Measurements from ENCODE around the gene XYLT2. TPM values are rescaled to one million over a fixed set of nuclear protein-coding genes. Genes with fewer than 3 reads are reported as not detected.
"Not testable (repeated sequence)": the region's sequence is repeated elsewhere in the genome, so short reads cannot be mapped to it uniquely, and the experiment has no call there.

XYLT2 gene
- total RNA-seq, 1 donor from 2014 or later, result 51.3 TPM

DNA sequence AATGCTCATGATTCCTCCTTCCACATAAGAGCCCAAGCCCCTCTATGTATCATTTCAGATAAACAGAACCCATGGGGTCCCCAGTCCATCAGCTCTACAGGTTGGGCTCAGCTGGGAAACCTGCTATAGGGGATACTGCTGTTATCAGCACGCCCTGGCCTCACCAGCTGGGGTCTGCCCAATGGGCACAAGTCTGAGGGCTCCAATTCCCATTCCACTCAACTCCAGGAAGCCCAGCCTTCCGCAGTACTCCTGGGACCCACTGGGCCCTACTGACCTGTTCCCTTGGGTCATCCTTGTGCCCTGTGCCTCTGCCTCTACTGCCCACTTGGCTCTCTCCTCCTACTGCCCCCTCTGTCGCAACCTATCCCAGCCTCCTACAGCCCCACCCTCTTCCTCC is 16.2 kb upstream of the XYLT2 start:
- no peaks in the 10 kb centered on the region for H3K27me3 ChIP-seq
- no peaks in the 10 kb centered on the region for H3K4me1 ChIP-seq
- no peaks in the 10 kb centered on the region for H3K9me3 ChIP-seq
- H3K36me3 ChIP-seq, result no peaks in the 10 kb centered on the region
- H3K27ac ChIP-seq, result no peak overlapping the region
- TF ChIP-seq, protein P1, sequence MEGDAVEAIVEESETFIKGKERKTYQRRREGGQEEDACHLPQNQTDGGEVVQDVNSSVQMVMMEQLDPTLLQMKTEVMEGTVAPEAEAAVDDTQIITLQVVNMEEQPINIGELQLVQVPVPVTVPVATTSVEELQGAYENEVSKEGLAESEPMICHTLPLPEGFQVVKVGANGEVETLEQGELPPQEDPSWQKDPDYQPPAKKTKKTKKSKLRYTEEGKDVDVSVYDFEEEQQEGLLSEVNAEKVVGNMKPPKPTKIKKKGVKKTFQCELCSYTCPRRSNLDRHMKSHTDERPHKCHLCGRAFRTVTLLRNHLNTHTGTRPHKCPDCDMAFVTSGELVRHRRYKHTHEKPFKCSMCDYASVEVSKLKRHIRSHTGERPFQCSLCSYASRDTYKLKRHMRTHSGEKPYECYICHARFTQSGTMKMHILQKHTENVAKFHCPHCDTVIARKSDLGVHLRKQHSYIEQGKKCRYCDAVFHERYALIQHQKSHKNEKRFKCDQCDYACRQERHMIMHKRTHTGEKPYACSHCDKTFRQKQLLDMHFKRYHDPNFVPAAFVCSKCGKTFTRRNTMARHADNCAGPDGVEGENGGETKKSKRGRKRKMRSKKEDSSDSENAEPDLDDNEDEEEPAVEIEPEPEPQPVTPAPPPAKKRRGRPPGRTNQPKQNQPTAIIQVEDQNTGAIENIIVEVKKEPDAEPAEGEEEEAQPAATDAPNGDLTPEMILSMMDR (IDR thresholded peaks at IDR 0.05), result no peak
- DNase-seq (ENCODE audit: low spot score in 2 of 2), result no peak
- intact Hi-C loops (cut with DNase I), result no loop called here
- no peak overlapping the region for H3K4me3 ChIP-seq

GRCh38 chr17:50330151-50330775 is 15.7 kb upstream of the XYLT2 start:
- Histone ChIP-seq H3K36me3 (no peaks in the 10 kb centered on the region), H3K27ac (no peak overlapping the region), H3K27me3 (no peaks in the 10 kb centered on the region), H3K4me1 (no peaks in the 10 kb centered on the region), H3K4me3 (no peak overlapping the region), H3K9me3 (no peaks in the 10 kb centered on the region)
- DNase-seq (ENCODE audit: low spot score in 2 of 2), result no peak
- intact Hi-C loops (cut with DNase I), result no loop called here
- TF ChIP-seq, protein P1 (IDR thresholded peaks at IDR 0.05), result no peak

- H3K36me3 ChIP-seq, result no peaks in the 10 kb centered on the region
- intact Hi-C loops (cut with DNase I), result no loop called here
- no peak overlapping the region for H3K4me3 ChIP-seq
- no peaks in the 10 kb centered on the region for H3K4me1 ChIP-seq
- no peak overlapping the region for H3K27ac ChIP-seq
- H3K27me3 ChIP-seq, result no peaks in the 10 kb centered on the region
- no peak for DNase-seq (ENCODE audit: low spot score in 2 of 2)
- H3K9me3 ChIP-seq, result no peaks in the 10 kb centered on the region
- TF ChIP-seq, protein P1 (IDR thresholded peaks at IDR 0.05), result no peak
Observed at GRCh38 chr17:50331085-50331791, 14.7 kb upstream of the XYLT2 start.

DNA sequence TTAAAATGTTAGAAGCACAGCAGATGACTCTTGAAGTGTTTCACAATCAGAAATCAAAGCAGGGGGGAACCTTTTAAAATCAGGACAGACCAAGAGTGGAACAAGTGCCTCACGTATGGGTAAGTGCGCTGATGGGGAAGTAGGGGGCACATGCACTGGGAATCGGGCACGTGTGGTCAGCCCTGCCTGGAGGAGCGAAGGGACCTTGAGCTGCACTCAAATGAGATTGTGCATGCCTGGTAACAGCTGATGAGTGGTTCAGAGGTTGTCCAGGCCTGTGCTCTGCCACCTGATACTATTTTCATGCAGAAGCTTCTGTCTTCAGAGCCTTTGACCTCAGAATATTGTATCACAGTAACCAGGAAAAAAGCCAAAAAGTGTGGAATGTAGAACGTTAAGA is 13.7 kb upstream of the XYLT2 start:
- no peak for DNase-seq (ENCODE audit: low spot score in 2 of 2)
- Histone ChIP-seq H3K9me3 (no peaks in the 10 kb centered on the region), H3K27ac (no peak overlapping the region), H3K27me3 (no peaks in the 10 kb centered on the region), H3K4me3 (no peak overlapping the region), H3K36me3 (no peaks in the 10 kb centered on the region), H3K4me1 (no peaks in the 10 kb centered on the region)
- TF ChIP-seq, protein P1 (IDR thresholded peaks at IDR 0.05), result no peak
- intact Hi-C loops (cut with DNase I), result no loop called here

- DNase-seq (ENCODE audit: low spot score in 2 of 2); H3K4me1 ChIP-seq; intact Hi-C loops (cut with DNase I); H3K27ac ChIP-seq; H3K27me3 ChIP-seq; H3K4me3 ChIP-seq; H3K9me3 ChIP-seq; H3K36me3 ChIP-seq: not testable (repeated sequence)
Observed at GRCh38 chr17:50333291-50334057, 12.5 kb upstream of the XYLT2 start.

GRCh38 chr17:50337956-50338355 is 8.0 kb upstream of the XYLT2 start:
- DNase-seq (ENCODE audit: low spot score in 2 of 2), result no peak
- Histone ChIP-seq H3K4me3 (no peak overlapping the region), H3K4me1 (no peaks in the 10 kb centered on the region), H3K9me3 (no peaks in the 10 kb centered on the region), H3K27me3 (no peaks in the 10 kb centered on the region), H3K27ac (no peak overlapping the region), H3K36me3 (no peaks in the 10 kb centered on the region)
- TF ChIP-seq, protein P1 (IDR thresholded peaks at IDR 0.05), result no peak
- intact Hi-C loops (cut with DNase I), result no loop called here

Data from ascending aorta (tissue), 2 donors.